ENCODE measurements around the gene ADAMTS9.

GRCh38 chr3:64651741-64652241 lies 36.0 kb downstream of the ADAMTS9 start:
- TF ChIP-seq, protein P1, sequence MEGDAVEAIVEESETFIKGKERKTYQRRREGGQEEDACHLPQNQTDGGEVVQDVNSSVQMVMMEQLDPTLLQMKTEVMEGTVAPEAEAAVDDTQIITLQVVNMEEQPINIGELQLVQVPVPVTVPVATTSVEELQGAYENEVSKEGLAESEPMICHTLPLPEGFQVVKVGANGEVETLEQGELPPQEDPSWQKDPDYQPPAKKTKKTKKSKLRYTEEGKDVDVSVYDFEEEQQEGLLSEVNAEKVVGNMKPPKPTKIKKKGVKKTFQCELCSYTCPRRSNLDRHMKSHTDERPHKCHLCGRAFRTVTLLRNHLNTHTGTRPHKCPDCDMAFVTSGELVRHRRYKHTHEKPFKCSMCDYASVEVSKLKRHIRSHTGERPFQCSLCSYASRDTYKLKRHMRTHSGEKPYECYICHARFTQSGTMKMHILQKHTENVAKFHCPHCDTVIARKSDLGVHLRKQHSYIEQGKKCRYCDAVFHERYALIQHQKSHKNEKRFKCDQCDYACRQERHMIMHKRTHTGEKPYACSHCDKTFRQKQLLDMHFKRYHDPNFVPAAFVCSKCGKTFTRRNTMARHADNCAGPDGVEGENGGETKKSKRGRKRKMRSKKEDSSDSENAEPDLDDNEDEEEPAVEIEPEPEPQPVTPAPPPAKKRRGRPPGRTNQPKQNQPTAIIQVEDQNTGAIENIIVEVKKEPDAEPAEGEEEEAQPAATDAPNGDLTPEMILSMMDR (IDR thresholded peaks at IDR 0.05; ENCODE audit: insufficient read depth, low read length), result no peak
- no peak for TF ChIP-seq REST (IDR thresholded peaks at IDR 0.05; ENCODE audit: insufficient replicate concordance, low read depth)
